ENCODE data around the gene HKDC1. TPM values are rescaled to one million over a fixed set of nuclear protein-coding genes. Genes with fewer than 3 reads are reported as not detected.

The HKDC1 gene
- total and polyA plus RNA-seq, 3 experiments from 2014 or later = 0.15 to 3.0 TPM; not detected in 1

- CTCF ChIA-PET = interaction anchor here (0.8 to 1.8 kb wide), 10 partner anchors 10 to 224 kb away, joined by 3 to 9 read pairs (median 4); no protein-coding TSS in a partner anchor
- H3K4me3 ChIP-seq (ENCODE audit: low read length) = peak overlapping the region; percentile 38
Measured at GRCh38 chr10:69229616-69229916, 9.4 kb downstream of the HKDC1 start.

GRCh38 chr10:69230128-69230527 lies 10.0 kb downstream of the HKDC1 start:
- H3K27me3 Mint-ChIP-seq = peaks cover 0 to 2% of the 10 kb centered on the region in 2 donors
- peak overlapping the region in 6 of 8 donors; percentile 90 to 99 (median 96) for H3K27ac Mint-ChIP-seq
- no peaks in the 10 kb centered on the region for H3K9me3 Mint-ChIP-seq
- Histone ChIP-seq H3K4me1 (ENCODE audit: insufficient read depth, low read length) (peaks cover 62% of the 10 kb centered on the region), H3K36me3 (ENCODE audit: insufficient read depth, low read length) (no peaks in the 10 kb centered on the region), H3K4me3 (ENCODE audit: low read length) (no peak overlapping the region), H3K27me3 (ENCODE audit: insufficient read depth, low read length, poor library complexity, severe bottlenecking) (no peaks in the 10 kb centered on the region), H3K9me3 (ENCODE audit: low read length) (no peaks in the 10 kb centered on the region), H3K27ac (ENCODE audit: low read depth, low read length) (peak overlapping the region; percentile 74)
- ChIA-PET POLR2A (no interaction called here), CTCF (interaction anchor here (1.3 to 1.4 kb wide), 2 partner anchors 24 to 87 kb away, joined by 3 to 4 read pairs; no protein-coding TSS in a partner anchor)
- H3K4me3 Mint-ChIP-seq = peak overlapping the region; percentile 82 to 95 (median 88)
- no peaks in the 10 kb centered on the region for H3K36me3 Mint-ChIP-seq
- DNase-seq = no peak
- peaks cover 61 to 83% (median 65%) of the 10 kb centered on the region in 3 donors for H3K4me1 Mint-ChIP-seq

More at GRCh38 chr10:69229616-69229916, 9.4 kb downstream of the HKDC1 start:
- Histone ChIP-seq H3K9me3 (ENCODE audit: low read length) (no peaks in the 10 kb centered on the region), H3K36me3 (ENCODE audit: insufficient read depth, low read length) (no peaks in the 10 kb centered on the region), H3K27ac (ENCODE audit: low read depth, low read length) (peak overlapping the region; percentile 74), H3K4me1 (ENCODE audit: insufficient read depth, low read length) (peaks cover 65% of the 10 kb centered on the region), H3K27me3 (ENCODE audit: insufficient read depth, low read length, poor library complexity, severe bottlenecking) (no peaks in the 10 kb centered on the region)
- Mint-ChIP-seq H3K4me1 (peaks cover 67 to 87% (median 69%) of the 10 kb centered on the region in 3 donors), H3K36me3 (no peaks in the 10 kb centered on the region), H3K27me3 (peaks cover 0 to 2% of the 10 kb centered on the region in 2 donors), H3K27ac (peak overlapping the region; percentile 89 to 99 (median 96)), H3K4me3 (peak overlapping the region; percentile 82 to 95 (median 88)), H3K9me3 (no peaks in the 10 kb centered on the region)
- POLR2A ChIA-PET = interaction anchor here (0.5 to 1.1 kb wide), 3 partner anchors 133 to 181 kb away, joined by 3 to 6 read pairs (median 4); no protein-coding TSS in a partner anchor
- no peak for DNase-seq

DNA sequence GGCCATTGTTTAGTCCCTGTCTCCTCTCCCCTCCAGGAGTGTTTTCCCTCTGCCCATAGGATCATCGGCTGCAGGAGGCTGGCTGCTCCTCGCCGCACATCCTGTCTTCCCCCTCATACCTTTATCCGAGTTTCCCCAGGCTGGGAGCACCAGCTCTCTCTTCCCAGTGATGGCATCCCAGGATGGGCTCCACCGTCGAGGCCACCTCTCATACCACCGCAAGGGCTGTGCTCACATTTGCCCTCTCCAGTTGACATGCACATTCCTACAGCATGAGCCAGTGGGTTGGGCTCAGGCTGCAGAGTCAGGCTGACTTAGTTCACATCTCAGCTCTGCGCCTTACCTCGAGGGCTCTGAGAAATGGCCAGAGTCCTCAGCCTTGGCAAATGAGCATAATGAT lies 12.1 kb downstream of the HKDC1 start:
- no peaks in the 10 kb centered on the region for H3K36me3 Mint-ChIP-seq
- peaks cover 0 to 2% of the 10 kb centered on the region in 2 donors for H3K27me3 Mint-ChIP-seq
- H3K27me3 ChIP-seq (ENCODE audit: insufficient read depth, low read length, poor library complexity, severe bottlenecking) = no peaks in the 10 kb centered on the region
- H3K9me3 ChIP-seq (ENCODE audit: low read length) = no peaks in the 10 kb centered on the region
- H3K27ac Mint-ChIP-seq = peak overlapping the region in 4 of 8 donors; percentile 33 to 87 (median 54)
- no peak overlapping the region for H3K4me3 ChIP-seq (ENCODE audit: low read length)
- H3K27ac ChIP-seq (ENCODE audit: low read depth, low read length) = no peak overlapping the region
- ChIA-PET POLR2A (interaction anchor here (1.0 kb wide), 1 partner anchor 107 kb away, joined by 3 read pairs; no protein-coding TSS in a partner anchor), CTCF (interaction anchor here (0.7 to 2.6 kb wide), 4 partner anchors 8 to 160 kb away, joined by 3 to 7 read pairs (median 4); no protein-coding TSS in a partner anchor)
- no peak for DNase-seq
- H3K36me3 ChIP-seq (ENCODE audit: insufficient read depth, low read length) = no peaks in the 10 kb centered on the region
- H3K4me3 Mint-ChIP-seq = peak overlapping the region in 3 of 7 donors; percentile 36 to 82 (median 49)
- peaks cover 51% of the 10 kb centered on the region for H3K4me1 ChIP-seq (ENCODE audit: insufficient read depth, low read length)
- peaks cover 51 to 63% (median 55%) of the 10 kb centered on the region in 3 donors for H3K4me1 Mint-ChIP-seq
- H3K9me3 Mint-ChIP-seq = no peaks in the 10 kb centered on the region

DNA sequence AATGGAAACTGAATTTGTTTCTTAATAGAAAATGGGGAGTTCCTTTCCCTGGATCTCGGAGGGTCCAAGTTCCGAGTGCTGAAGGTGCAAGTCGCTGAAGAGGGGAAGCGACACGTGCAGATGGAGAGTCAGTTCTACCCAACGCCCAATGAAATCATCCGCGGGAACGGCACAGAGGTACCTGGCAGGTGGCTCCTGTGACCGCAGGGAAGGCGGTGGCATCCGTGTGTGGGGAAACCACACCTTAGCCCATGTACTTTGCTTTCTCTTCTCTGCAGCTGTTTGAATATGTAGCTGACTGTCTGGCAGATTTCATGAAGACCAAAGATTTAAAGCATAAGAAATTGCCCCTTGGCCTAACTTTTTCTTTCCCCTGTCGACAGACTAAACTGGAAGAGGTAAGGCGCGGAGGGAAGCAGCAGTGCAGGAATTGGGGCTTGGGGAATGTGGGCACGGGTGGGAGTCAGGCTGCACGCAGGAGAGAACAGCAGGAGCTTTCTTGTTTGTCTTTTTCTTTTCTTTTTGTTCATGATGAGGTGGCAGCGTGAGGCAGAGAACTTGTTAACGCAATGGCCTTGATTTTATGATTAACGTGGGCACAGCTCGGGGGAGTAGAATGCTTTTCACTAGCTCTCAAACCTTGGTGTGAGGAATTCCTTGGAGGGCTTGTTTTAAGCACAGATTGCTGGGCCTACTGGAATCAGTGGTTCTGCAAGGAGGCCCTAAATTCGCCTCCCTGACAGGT lies 12.8 kb downstream of the HKDC1 start:
- Mint-ChIP-seq H3K9me3 (no peaks in the 10 kb centered on the region), H3K36me3 (no peaks in the 10 kb centered on the region), H3K4me1 (peaks cover 50 to 62% (median 54%) of the 10 kb centered on the region in 3 donors), H3K27me3 (peaks cover 0 to 2% of the 10 kb centered on the region in 2 donors), H3K4me3 (peak overlapping the region; percentile 36 to 82 (median 62)), H3K27ac (peak overlapping the region; percentile 22 to 87 (median 70))
- ChIA-PET POLR2A (interaction anchor here (0.6 to 1.0 kb wide), 2 partner anchors 108 to 138 kb away, joined by 3 to 6 read pairs; no protein-coding TSS in a partner anchor), CTCF (interaction anchor here (0.7 to 2.6 kb wide), 3 partner anchors 9 to 160 kb away, joined by 3 to 7 read pairs (median 4); no protein-coding TSS in a partner anchor)
- H3K9me3 ChIP-seq (ENCODE audit: low read length) = no peaks in the 10 kb centered on the region
- peak in 3 of 5 donors; percentile 40 to 65 (median 54) for DNase-seq
- H3K4me1 ChIP-seq (ENCODE audit: insufficient read depth, low read length) = peaks cover 51% of the 10 kb centered on the region
- H3K27me3 ChIP-seq (ENCODE audit: insufficient read depth, low read length, poor library complexity, severe bottlenecking) = no peaks in the 10 kb centered on the region
- H3K27ac ChIP-seq (ENCODE audit: low read depth, low read length) = no peak overlapping the region
- H3K4me3 ChIP-seq (ENCODE audit: low read length) = peak overlapping the region; percentile 10
- H3K36me3 ChIP-seq (ENCODE audit: insufficient read depth, low read length) = no peaks in the 10 kb centered on the region

- Mint-ChIP-seq H3K4me3 (no peak overlapping the region), H3K27ac (peak overlapping the region in 3 of 8 donors; percentile 12 to 50 (median 17)), H3K27me3 (peaks cover 0 to 2% of the 10 kb centered on the region in 2 donors), H3K4me1 (peaks cover 35 to 47% (median 40%) of the 10 kb centered on the region in 3 donors), H3K9me3 (no peaks in the 10 kb centered on the region), H3K36me3 (no peaks in the 10 kb centered on the region)
- Histone ChIP-seq H3K9me3 (ENCODE audit: low read length) (no peaks in the 10 kb centered on the region), H3K27ac (ENCODE audit: low read depth, low read length) (no peak overlapping the region), H3K4me1 (ENCODE audit: insufficient read depth, low read length) (peaks cover 37% of the 10 kb centered on the region), H3K36me3 (ENCODE audit: insufficient read depth, low read length) (no peaks in the 10 kb centered on the region), H3K27me3 (ENCODE audit: insufficient read depth, low read length, poor library complexity, severe bottlenecking) (no peaks in the 10 kb centered on the region), H3K4me3 (ENCODE audit: low read length) (no peak overlapping the region)
- CTCF ChIA-PET = interaction anchor here (0.8 to 9.6 kb wide), 4 partner anchors 12 to 174 kb away, joined by 3 to 103 read pairs (median 5); no protein-coding TSS in a partner anchor
- POLR2A ChIA-PET = no interaction called here
- DNase-seq = no peak
Measured at GRCh38 chr10:69234447-69234846, 14.3 kb downstream of the HKDC1 start.

DNA sequence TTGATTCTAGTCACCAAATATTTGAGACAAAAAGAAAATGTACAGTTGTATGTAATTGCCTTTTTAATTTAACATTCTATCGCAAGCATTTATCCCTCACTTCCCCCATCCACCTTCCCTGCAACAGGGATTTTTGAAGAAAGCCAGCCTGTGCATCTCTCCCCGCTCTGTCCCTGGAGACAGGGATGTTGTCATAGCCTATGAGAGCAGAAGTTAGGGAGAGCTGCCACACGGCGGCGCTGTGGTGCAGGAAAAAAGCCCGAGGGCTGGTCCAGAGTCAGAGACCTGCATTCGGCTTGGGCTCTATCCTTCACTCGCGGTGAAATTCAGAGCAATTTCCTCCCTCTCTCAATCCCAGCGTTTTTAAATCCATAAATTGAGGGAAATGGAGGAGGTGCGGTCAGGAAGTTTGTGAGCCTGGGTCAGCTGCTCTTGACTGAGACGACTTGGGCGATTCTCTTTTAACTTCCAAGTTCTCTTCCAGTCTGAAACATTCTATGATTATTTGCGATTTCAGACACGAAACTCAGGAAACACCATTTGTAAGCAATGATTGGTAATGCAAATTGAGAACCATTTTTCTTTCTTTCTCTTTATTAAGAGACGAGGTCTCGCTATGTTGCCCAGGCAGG lies 17.5 kb downstream of the HKDC1 start:
- Mint-ChIP-seq H3K4me1 (peaks cover 12 to 21% (median 16%) of the 10 kb centered on the region in 3 donors), H3K36me3 (no peaks in the 10 kb centered on the region), H3K9me3 (no peaks in the 10 kb centered on the region), H3K27ac (peak overlapping the region in 2 of 8 donors; percentile 6 to 8), H3K27me3 (peaks cover 0 to 2% of the 10 kb centered on the region in 2 donors), H3K4me3 (no peak overlapping the region)
- no peaks in the 10 kb centered on the region for H3K9me3 ChIP-seq (ENCODE audit: low read length)
- H3K27ac ChIP-seq (ENCODE audit: low read depth, low read length) = no peak overlapping the region
- H3K36me3 ChIP-seq (ENCODE audit: insufficient read depth, low read length) = no peaks in the 10 kb centered on the region
- H3K4me3 ChIP-seq (ENCODE audit: low read length) = no peak overlapping the region
- peak; percentile 66 to 87 (median 78) for DNase-seq
- CTCF ChIA-PET = interaction anchor here (0.9 to 9.6 kb wide), 9 partner anchors 9 to 278 kb away, joined by 3 to 103 read pairs (median 4); no protein-coding TSS in a partner anchor
- POLR2A ChIA-PET = no interaction called here
- no peaks in the 10 kb centered on the region for H3K27me3 ChIP-seq (ENCODE audit: insufficient read depth, low read length, poor library complexity, severe bottlenecking)
- peaks cover 20% of the 10 kb centered on the region for H3K4me1 ChIP-seq (ENCODE audit: insufficient read depth, low read length)

- no peak overlapping the region for H3K27ac Mint-ChIP-seq
- ChIA-PET POLR2A (no interaction called here), CTCF (interaction anchor here (0.9 to 9.6 kb wide), 10 partner anchors 10 to 276 kb away, joined by 3 to 103 read pairs (median 4); no protein-coding TSS in a partner anchor)
- DNase-seq = peak in 1 of 5 donors; percentile 28
- H3K4me1 Mint-ChIP-seq = peaks cover 5 to 10% (median 9%) of the 10 kb centered on the region in 3 donors
- H3K36me3 ChIP-seq (ENCODE audit: insufficient read depth, low read length) = no peaks in the 10 kb centered on the region
- no peaks in the 10 kb centered on the region for H3K9me3 Mint-ChIP-seq
- no peak overlapping the region for H3K27ac ChIP-seq (ENCODE audit: low read depth, low read length)
- H3K4me3 ChIP-seq (ENCODE audit: low read length) = no peak overlapping the region
- no peaks in the 10 kb centered on the region for H3K27me3 ChIP-seq (ENCODE audit: insufficient read depth, low read length, poor library complexity, severe bottlenecking)
- no peaks in the 10 kb centered on the region for H3K27me3 Mint-ChIP-seq
- no peaks in the 10 kb centered on the region for H3K36me3 Mint-ChIP-seq
- H3K4me1 ChIP-seq (ENCODE audit: insufficient read depth, low read length) = peaks cover 8% of the 10 kb centered on the region
- peak overlapping the region in 1 of 7 donors; percentile 13 for H3K4me3 Mint-ChIP-seq
- no peaks in the 10 kb centered on the region for H3K9me3 ChIP-seq (ENCODE audit: low read length)
Measured at GRCh38 chr10:69239136-69239535, 19.0 kb downstream of the HKDC1 start.
